Measurements from ENCODE around the gene PXMP2. TPM values are rescaled to one million over a fixed set of nuclear protein-coding genes. Genes with fewer than 3 reads are reported as not detected.

PXMP2 gene
- total RNA-seq, 8 experiments from 2014 or later: 11.5 to 38.0 (median 19.7) TPM

GRCh38 chr12:132649226-132649945 lies 38.0 kb upstream of the PXMP2 start:
- H3K4me1 ChIP-seq (replicated peaks in 1 of 2): no peaks in the 10 kb centered on the region
- H3K4me3 ChIP-seq: no peak overlapping the region
- no peak for ATAC-seq (replicated peaks in 6 of 8)
- in situ Hi-C loops (cut with MboI; ENCODE audit: low pct_unique_long_range_greater_than_20kb in 2 of 9, low sequenced_read_pairs in 9 of 9, unreplicated experiment in 9 of 9): no loop called here
- WGBS, 10 experiments: 80 to 100% (median 98%) methylated on average over 1 to 10 of the region's 27 CpGs; no CpG with 5 or more reads in 6 of the 10 experiments
- H3K27ac ChIP-seq: no peak overlapping the region

GRCh38 chr12:132651444-132652100 lies 35.8 kb upstream of the PXMP2 start:
- no peak overlapping the region for H3K27ac ChIP-seq
- ATAC-seq (replicated peaks in 6 of 8): no peak
- in situ Hi-C loops (cut with MboI; ENCODE audit: low pct_unique_long_range_greater_than_20kb in 2 of 9, low sequenced_read_pairs in 9 of 9, unreplicated experiment in 9 of 9): no loop called here
- WGBS, 10 experiments: 53 to 100% (median 81%) methylated on average over 2 to 6 of the region's 9 CpGs; no CpG with 5 or more reads in 1 of the 10 experiments
- no peak overlapping the region for H3K4me3 ChIP-seq
- H3K4me1 ChIP-seq (replicated peaks in 1 of 2): no peaks in the 10 kb centered on the region

- in situ Hi-C loops (cut with MboI; ENCODE audit: low pct_unique_long_range_greater_than_20kb in 2 of 9, low sequenced_read_pairs in 9 of 9, unreplicated experiment in 9 of 9): no loop called here
- Histone ChIP-seq H3K4me1 (replicated peaks in 1 of 2) (no peaks in the 10 kb centered on the region), H3K27ac (no peak overlapping the region), H3K4me3 (no peak overlapping the region)
- 67 to 100% (median 93%) methylated on average over 1 to 7 of the region's 7 CpGs for WGBS, 10 experiments
- ATAC-seq (replicated peaks in 6 of 8): no peak
Measured at GRCh38 chr12:132653567-132654290, 33.7 kb upstream of the PXMP2 start.

- Histone ChIP-seq H3K4me3 (no peak overlapping the region), H3K27ac (no peak overlapping the region), H3K4me1 (replicated peaks in 1 of 2) (no peaks in the 10 kb centered on the region)
- WGBS, 10 experiments: 80 to 100% (median 96%) methylated on average over 1 to 10 of the region's 12 CpGs; no CpG with 5 or more reads in 2 of the 10 experiments
- no peak for ATAC-seq (replicated peaks in 6 of 8)
- in situ Hi-C loops (cut with MboI; ENCODE audit: low pct_unique_long_range_greater_than_20kb in 2 of 9, low sequenced_read_pairs in 9 of 9, unreplicated experiment in 9 of 9): no loop called here
Measured at GRCh38 chr12:132657004-132657727, 30.2 kb upstream of the PXMP2 start.

- H3K4me3 ChIP-seq: no peak overlapping the region
- in situ Hi-C loops (cut with MboI; ENCODE audit: low pct_unique_long_range_greater_than_20kb in 2 of 9, low sequenced_read_pairs in 9 of 9, unreplicated experiment in 9 of 9): no loop called here
- H3K27ac ChIP-seq: no peak overlapping the region
- WGBS, 10 experiments: 83 to 100% (median 90%) methylated on average over 2 to 27 of the region's 32 CpGs
- no peak for ATAC-seq (replicated peaks in 6 of 8)
- no peaks in the 10 kb centered on the region for H3K4me1 ChIP-seq (replicated peaks in 1 of 2)
Measured at GRCh38 chr12:132658149-132658894, 29.1 kb upstream of the PXMP2 start.

GRCh38 chr12:132659146-132659545 lies 28.2 kb upstream of the PXMP2 start:
- WGBS, 10 experiments: 87 to 100% (median 97%) methylated on average over 3 to 12 of the region's 16 CpGs; no CpG with 5 or more reads in 4 of the 10 experiments
- ATAC-seq (replicated peaks in 6 of 8): no peak
- Histone ChIP-seq H3K4me3 (no peak overlapping the region), H3K27ac (no peak overlapping the region), H3K4me1 (replicated peaks in 1 of 2) (no peaks in the 10 kb centered on the region)
- in situ Hi-C loops (cut with MboI; ENCODE audit: low pct_unique_long_range_greater_than_20kb in 2 of 9, low sequenced_read_pairs in 9 of 9, unreplicated experiment in 9 of 9): no loop called here

- WGBS, 10 experiments: 67 to 100% (median 90%) methylated on average over 1 to 3 of the region's 5 CpGs; no CpG with 5 or more reads in 5 of the 10 experiments
- H3K27ac ChIP-seq: no peak overlapping the region
- in situ Hi-C loops (cut with MboI; ENCODE audit: low pct_unique_long_range_greater_than_20kb in 2 of 9, low sequenced_read_pairs in 9 of 9, unreplicated experiment in 9 of 9): no loop called here
- no peak for ATAC-seq (replicated peaks in 6 of 8)
- H3K4me1 ChIP-seq (replicated peaks in 1 of 2): no peaks in the 10 kb centered on the region
- H3K4me3 ChIP-seq: no peak overlapping the region
Measured at GRCh38 chr12:132660052-132660451, 27.3 kb upstream of the PXMP2 start.

GRCh38 chr12:132660996-132661395 lies 26.4 kb upstream of the PXMP2 start:
- Histone ChIP-seq H3K4me1 (replicated peaks in 1 of 2) (no peaks in the 10 kb centered on the region), H3K4me3 (no peak overlapping the region), H3K27ac (no peak overlapping the region)
- in situ Hi-C loops (cut with MboI; ENCODE audit: low pct_unique_long_range_greater_than_20kb in 2 of 9, low sequenced_read_pairs in 9 of 9, unreplicated experiment in 9 of 9): no loop called here
- 60 to 100% (median 90%) methylated on average over 1 to 10 of the region's 11 CpGs; no CpG with 5 or more reads in 4 of the 10 experiments for WGBS, 10 experiments
- ATAC-seq (replicated peaks in 6 of 8): no peak

- Histone ChIP-seq H3K4me1 (replicated peaks in 1 of 2) (no peaks in the 10 kb centered on the region), H3K4me3 (no peak overlapping the region), H3K27ac (no peak overlapping the region)
- WGBS, 10 experiments: 60 to 100% (median 100%) methylated on average over 1 to 4 of the region's 5 CpGs; no CpG with 5 or more reads in 3 of the 10 experiments
- ATAC-seq (replicated peaks in 6 of 8): no peak
- in situ Hi-C loops (cut with MboI; ENCODE audit: low pct_unique_long_range_greater_than_20kb in 2 of 9, low sequenced_read_pairs in 9 of 9, unreplicated experiment in 9 of 9): no loop called here
Measured at GRCh38 chr12:132661972-132662371, 25.4 kb upstream of the PXMP2 start.

GRCh38 chr12:132662901-132663755 lies 24.3 kb upstream of the PXMP2 start:
- H3K27ac ChIP-seq: no peak overlapping the region
- H3K4me1 ChIP-seq (replicated peaks in 1 of 2): no peaks in the 10 kb centered on the region
- no peak for ATAC-seq (replicated peaks in 6 of 8)
- no peak overlapping the region for H3K4me3 ChIP-seq
- in situ Hi-C loops (cut with MboI; ENCODE audit: low pct_unique_long_range_greater_than_20kb in 2 of 9, low sequenced_read_pairs in 9 of 9, unreplicated experiment in 9 of 9): no loop called here
- 84 to 100% (median 99%) methylated on average over 1 to 10 of the region's 29 CpGs for WGBS, 10 experiments

GRCh38 chr12:132664206-132665148 lies 22.9 kb upstream of the PXMP2 start:
- no peak overlapping the region for H3K27ac ChIP-seq
- in situ Hi-C loops (cut with MboI; ENCODE audit: low pct_unique_long_range_greater_than_20kb in 2 of 9, low sequenced_read_pairs in 9 of 9, unreplicated experiment in 9 of 9): no loop called here
- WGBS, 10 experiments: 85 to 100% methylated on average over 2 to 4 of the region's 21 CpGs; no CpG with 5 or more reads in 8 of the 10 experiments
- H3K4me3 ChIP-seq: no peak overlapping the region
- no peaks in the 10 kb centered on the region for H3K4me1 ChIP-seq (replicated peaks in 1 of 2)
- ATAC-seq (replicated peaks in 6 of 8): no peak

Data from motor neuron (in vitro differentiated cells).